GM12892 (cell line): Measurements from ENCODE around the gene MED9.

Source experiments
- POLR2A ChIP-seq: IDR thresholded peaks from 2 replicates; pipeline ENCODE4 v1.6.1; 2011; ENCODE audit warnings: low read depth, low read length, control low read depth
- POLR2AphosphoS5 ChIP-seq: IDR thresholded peaks from 2 replicates; pipeline ENCODE4 v1.6.1; 2011; ENCODE audit warnings: low read depth, low read length, control low read depth
- TAF1 ChIP-seq: IDR thresholded peaks from 2 replicates; pipeline ENCODE4 v1.6.1; 2011; ENCODE audit warnings: low read depth, mild to moderate bottlenecking, control low read depth, low read length, borderline replicate concordance

DNA sequence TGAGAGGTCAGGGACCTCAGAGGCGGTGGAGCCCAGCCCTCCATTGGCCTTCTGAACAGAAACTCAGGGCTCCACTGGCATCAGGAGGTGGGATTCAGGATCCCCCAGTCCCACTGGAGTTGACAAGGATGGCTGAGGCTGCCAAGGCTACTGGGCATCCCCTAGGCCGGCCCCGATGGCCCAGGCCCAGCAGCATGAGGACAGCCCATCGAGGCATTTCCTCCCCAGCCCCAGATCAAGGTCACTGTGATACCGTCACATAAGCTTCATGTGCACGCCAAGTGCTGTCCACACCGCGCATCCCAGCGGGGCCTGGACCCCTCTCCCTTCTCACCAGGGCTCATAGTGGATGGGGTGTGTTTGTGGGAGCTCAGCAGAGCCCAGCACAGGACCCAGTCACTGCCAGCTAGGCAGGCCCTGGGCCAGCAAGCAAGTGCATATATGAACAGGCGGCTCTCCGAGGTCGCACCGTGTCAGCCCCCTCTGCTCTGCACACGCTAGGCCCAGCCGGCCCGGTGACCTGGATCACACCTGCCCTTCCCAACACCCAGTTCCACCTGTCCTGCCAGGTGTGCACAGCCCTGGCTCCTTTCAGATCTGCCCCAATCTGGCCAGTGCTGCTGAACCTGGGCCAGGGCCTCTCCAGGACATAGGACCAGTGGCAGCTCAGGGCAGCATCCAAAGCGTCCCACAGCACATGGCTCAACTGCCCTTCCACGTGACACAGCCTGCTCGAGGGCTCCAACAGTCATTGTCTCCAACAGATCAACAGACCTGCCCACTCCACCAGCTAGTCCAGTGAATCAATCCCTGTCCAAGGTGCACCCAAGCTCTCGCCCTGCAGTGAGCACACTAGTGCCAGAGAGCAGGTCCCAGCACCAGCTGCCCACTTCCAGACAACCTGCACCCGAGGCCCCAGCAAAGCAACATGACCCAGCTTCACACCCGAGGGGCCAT, 52.2 kb downstream of the MED9 start:
- TF ChIP-seq POLR2AphosphoS5 (no peak), POLR2A (no peak), TAF1 (no peak)
